Gastrocnemius medialis (tissue), 4 donors: Measurements from ENCODE around the gene UHRF2.
"Not testable (repeated sequence)": the region's sequence is repeated elsewhere in the genome, so short reads cannot be mapped to it uniquely, and the experiment has no call there.

Experiments used
- POLR2A ChIP-seq, 2 donors: fragments of 450-650 bp; IDR thresholded peaks; one replicate each; pipeline ENCODE4 v1.6.1; 2017; ENCODE audit warnings: antibody characterized with exemption in 2 of 2, mild to moderate bottlenecking in 2 of 2, moderate library complexity in 2 of 2
- TF ChIP-seq, protein P1 (sequence below), 5 experiments: fragments of 450-650 bp in 3 of 5; fragments of 200-600 bp in 2 of 5; sonication (generic) in 2 of 5; IDR thresholded peaks in 4 of 5; conservative IDR thresholded peaks in 1 of 5; 1 replicate in 4 of 5; 2 replicates in 1 of 5; pipeline ENCODE4 v1.5.1; 2016 to 2019; ENCODE audit warnings: antibody characterized with exemption in 5 of 5, mild to moderate bottlenecking in 3 of 5, moderate library complexity in 3 of 5

DNA sequence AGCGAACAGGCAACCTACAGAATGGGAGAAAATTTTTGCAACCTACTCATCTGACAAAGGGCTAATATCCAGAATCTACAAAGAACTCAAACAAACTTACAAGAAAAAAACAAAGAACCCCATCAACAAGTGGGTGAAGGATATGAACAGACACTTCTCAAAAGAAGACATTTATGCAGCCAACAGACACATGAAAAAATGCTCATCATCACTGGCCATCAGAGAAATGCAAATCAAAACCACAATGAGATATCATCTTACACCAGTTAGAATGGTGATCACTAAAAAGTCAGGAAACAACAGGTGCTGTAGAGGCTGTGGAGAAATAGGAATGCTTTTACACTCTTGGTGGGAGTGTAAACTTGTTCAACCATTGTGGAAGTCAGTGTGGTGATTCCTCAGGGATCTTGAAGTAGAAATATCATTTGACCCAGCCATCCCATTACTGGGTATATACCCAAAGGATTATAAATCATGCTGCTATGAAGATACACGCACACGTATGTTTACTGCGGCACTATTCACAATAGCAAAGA is 31.5 kb upstream of the UHRF2 start:
- TF ChIP-seq POLR2A (IDR thresholded peaks at IDR 0.05): not testable (repeated sequence)
- TF ChIP-seq, protein P1, sequence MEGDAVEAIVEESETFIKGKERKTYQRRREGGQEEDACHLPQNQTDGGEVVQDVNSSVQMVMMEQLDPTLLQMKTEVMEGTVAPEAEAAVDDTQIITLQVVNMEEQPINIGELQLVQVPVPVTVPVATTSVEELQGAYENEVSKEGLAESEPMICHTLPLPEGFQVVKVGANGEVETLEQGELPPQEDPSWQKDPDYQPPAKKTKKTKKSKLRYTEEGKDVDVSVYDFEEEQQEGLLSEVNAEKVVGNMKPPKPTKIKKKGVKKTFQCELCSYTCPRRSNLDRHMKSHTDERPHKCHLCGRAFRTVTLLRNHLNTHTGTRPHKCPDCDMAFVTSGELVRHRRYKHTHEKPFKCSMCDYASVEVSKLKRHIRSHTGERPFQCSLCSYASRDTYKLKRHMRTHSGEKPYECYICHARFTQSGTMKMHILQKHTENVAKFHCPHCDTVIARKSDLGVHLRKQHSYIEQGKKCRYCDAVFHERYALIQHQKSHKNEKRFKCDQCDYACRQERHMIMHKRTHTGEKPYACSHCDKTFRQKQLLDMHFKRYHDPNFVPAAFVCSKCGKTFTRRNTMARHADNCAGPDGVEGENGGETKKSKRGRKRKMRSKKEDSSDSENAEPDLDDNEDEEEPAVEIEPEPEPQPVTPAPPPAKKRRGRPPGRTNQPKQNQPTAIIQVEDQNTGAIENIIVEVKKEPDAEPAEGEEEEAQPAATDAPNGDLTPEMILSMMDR (IDR thresholded peaks at IDR 0.05 in 4 of 5, conservative IDR thresholded peaks at IDR 0.05 in 1 of 5): not testable (repeated sequence)
